HepG2 (cell line): ENCODE results near the gene C2CD3. TPM values are rescaled to one million over a fixed set of nuclear protein-coding genes. Genes with fewer than 3 reads are reported as not detected.
A peak's percentile ranks its signal among the peaks of the same experiment; 100 is the strongest.

Experiments used
- ATAC-seq: fragments of 200-7000 bp; cut with Tn5 transposase; 3 replicates; pipeline ENCODE4 v1.9.1; 2020; ENCODE audit warnings: mild to moderate bottlenecking, moderate library complexity
- BruUV-seq: library from RNA; stranded (reverse); fragments of 400-500 nt; replicated peaks from 2 replicates; lab custom pipeline; 2021; lab: Mats Ljungman, UMichigan
- CTCF ChIA-PET: fragments of 300-600 bp; formaldehyde crosslinking; extraction: SDS; loops from one replicate; lab custom pipeline; 2021; ENCODE audit warnings: low total read pairs, inconsistent platforms, low intra/inter-chr PET ratio; lab: Yijun Ruan, JAX
- POLR2A ChIA-PET: fragments of 350-600 bp; sonication (Branson Sonifier 250); formaldehyde crosslinking; loops from one replicate; lab custom pipeline; 2020; ENCODE audit warnings: antibody characterized with exemption, inconsistent platforms; lab: Yijun Ruan, JAX
- DNase-seq: peaks from one replicate; pipeline ENCODE4 v3.0.0-alpha.2; 2015; ENCODE audit warnings: low spot score
- FAIRE-seq: peaks from 3 replicates; lab custom pipeline; 2011; peaks lifted over from hg19 to GRCh38; lab: Jason Lieb, UNC
- H2AFZ ChIP-seq: one replicate; pipeline ENCODE4 v1.6.1; 2011; ENCODE audit warnings: low read length, inconsistent platforms
- H3K27ac ChIP-seq: fragments of 300-600 bp; 3 replicates; pipeline ENCODE4 v1.8.0; 2011; ENCODE audit warnings: mixed run types, mild to moderate bottlenecking, mixed read lengths, low read length, inconsistent platforms; ENCODE audit not compliant: insufficient read depth; ENCODE audit errors: extremely low read length
- H3K27me3 ChIP-seq, 2 experiments: fragments of 200-600 bp in 1 of 2; 2 replicates in 1 of 2; 3 replicates in 1 of 2; pipeline versions ENCODE4 v1.6.0 to v1.8.0; 2011; ENCODE audit warnings: low read length in 2 of 2, mild to moderate bottlenecking in 2 of 2, moderate library complexity in 2 of 2, inconsistent platforms in 1 of 2; ENCODE audit not compliant: insufficient read depth in 2 of 2, control insufficient read depth in 1 of 2
- H3K36me3 ChIP-seq, 2 experiments: fragments of 200-600 bp in 1 of 2; replicated peaks in 1 of 2; 2 replicates in 1 of 2; 3 replicates in 1 of 2; pipeline versions ENCODE4 v1.5.1 to v1.8.0; 2011; ENCODE audit warnings: low read length in 2 of 2, inconsistent platforms in 1 of 2; ENCODE audit not compliant: insufficient read depth in 2 of 2, control insufficient read depth in 1 of 2
- H3K4me1 ChIP-seq: 2 replicates; pipeline ENCODE4 v1.5.1; 2012; ENCODE audit warnings: low read length, inconsistent platforms; ENCODE audit not compliant: insufficient read depth
- H3K4me2 ChIP-seq: 2 replicates; pipeline ENCODE4 v1.6.0; 2011; ENCODE audit warnings: low read depth, low read length, inconsistent platforms
- H3K4me3 ChIP-seq, 3 experiments: fragments of 200-600 bp in 1 of 3; sonication (generic), shearing (Covaris generic) in 1 of 3; replicated peaks in 1 of 3; 2 replicates each; pipeline ENCODE4 v1.5.1; 2011 to 2016; ENCODE audit warnings: low read length in 3 of 3, inconsistent platforms in 2 of 3, low read depth in 2 of 3, mild to moderate bottlenecking in 2 of 3, control low read depth in 1 of 3, mixed read lengths in 1 of 3; ENCODE audit not compliant: insufficient read depth in 1 of 3
- H3K79me2 ChIP-seq: one replicate; pipeline ENCODE4 v1.6.1; 2011; ENCODE audit warnings: low read length, inconsistent platforms; ENCODE audit not compliant: insufficient read depth
- H3K9ac ChIP-seq: 2 replicates; pipeline ENCODE4 v1.6.0; 2011; ENCODE audit warnings: mild to moderate bottlenecking, low read depth, low read length, inconsistent platforms; ENCODE audit not compliant: insufficient read depth
- H3K9me3 ChIP-seq: 2 replicates; pipeline ENCODE4 v1.5.1; 2012; ENCODE audit warnings: mild to moderate bottlenecking, low read length
- H4K20me1 ChIP-seq: 2 replicates; pipeline ENCODE4 v1.6.0; 2011; ENCODE audit warnings: inconsistent platforms, mild to moderate bottlenecking, low read length, moderate library complexity; ENCODE audit not compliant: insufficient read depth
- CREBL2 ChIP-seq: sonication (generic); formaldehyde crosslinking; IDR thresholded peaks from 2 replicates; pipeline ENCODE4 v1.8.1; 2023; ENCODE audit warnings: missing genetic modification reagents, mild to moderate bottlenecking, borderline replicate concordance
- HNRNPK ChIP-seq: fragments of 200-400 bp; formaldehyde crosslinking; IDR thresholded peaks from 2 replicates; pipeline ENCODE4 v1.6.1; 2018; ENCODE audit warnings: low read length, low read depth, moderate library complexity, mild to moderate bottlenecking; ENCODE audit not compliant: poor library complexity, severe bottlenecking
- RFX1 ChIP-seq: fragments of 450-650 bp; IDR thresholded peaks from 2 replicates; pipeline ENCODE4 v1.6.1; 2017
- SNRNP70 ChIP-seq: fragments of 200-400 bp; formaldehyde crosslinking; IDR thresholded peaks from 2 replicates; pipeline ENCODE4 v1.6.1; 2017; ENCODE audit warnings: mild to moderate bottlenecking, low read depth, low read length, moderate library complexity
- WGBS: methylation state at CpG from one replicate; pipeline ENCODE4 v1.1.6; 2017; ENCODE audit warnings: low lambda C conversion rate; 5-methylcytosine and 5-hydroxymethylcytosine counted together
- in situ Hi-C: cut with HindIII; loops from 2 replicates; pipeline ENCODE4 v1.10.0; 2017; ENCODE audit warnings: low pct_unique_long_range_greater_than_20kb; ENCODE audit not compliant: extremely low pct_ligation_motif_present
- intact Hi-C: fragments of 100-400 bp; cut with micrococcal nuclease; formaldehyde crosslinking; loops from one replicate; pipeline ENCODE4 v1.10.0; 2022; ENCODE audit not compliant: unreplicated experiment
- polyA plus RNA-seq, 8 experiments: library from polyadenylated mRNA; depleted of rRNA in 3 of 8; stranded (reverse) in 7 of 8; unstranded in 1 of 8; fragments of >200 nt; fragmentation: Illumina TruSeq in 4 of 8; extraction: Trizol in 4 of 8; gene quantifications; 2 replicates each; pipeline versions ENCODE4 v1.2.1 to v1.2.3, GENCODE V29; 2011 to 2016; ENCODE audit warnings: low read depth in 4 of 8, missing spikeins in 1 of 8, mixed read lengths in 1 of 8; ENCODE audit not compliant: insufficient read depth in 1 of 8
- total RNA-seq, 5 experiments: library from RNA; depleted of rRNA; stranded (reverse); fragments of >200 nt; fragmentation: Illumina TruSeq; extraction: Trizol; gene quantifications; 2 replicates each; pipeline ENCODE4 v1.2.3, GENCODE V29; 2016; ENCODE audit warnings: low read depth in 1 of 5
- TF ChIP-seq, protein P1 (sequence below): sonication (generic); formaldehyde crosslinking; IDR thresholded peaks from 2 replicates; pipeline ENCODE4 v1.4.0; 2020; ENCODE audit warnings: missing genetic modification reagents, mild to moderate bottlenecking, borderline replicate concordance

C2CD3 gene
- total and polyA plus RNA-seq, 2 of the 13 experiments (the other 11 are each of a cell fraction or from before 2014, with no cell fraction given), result 5.5 to 6.4 TPM

GRCh38 chr11:73968356-73968966 lies 202.3 kb downstream of the C2CD3 start (continued):
- TF ChIP-seq HNRNPK (no peak), SNRNP70 (no peak)
- TF ChIP-seq, protein P1, sequence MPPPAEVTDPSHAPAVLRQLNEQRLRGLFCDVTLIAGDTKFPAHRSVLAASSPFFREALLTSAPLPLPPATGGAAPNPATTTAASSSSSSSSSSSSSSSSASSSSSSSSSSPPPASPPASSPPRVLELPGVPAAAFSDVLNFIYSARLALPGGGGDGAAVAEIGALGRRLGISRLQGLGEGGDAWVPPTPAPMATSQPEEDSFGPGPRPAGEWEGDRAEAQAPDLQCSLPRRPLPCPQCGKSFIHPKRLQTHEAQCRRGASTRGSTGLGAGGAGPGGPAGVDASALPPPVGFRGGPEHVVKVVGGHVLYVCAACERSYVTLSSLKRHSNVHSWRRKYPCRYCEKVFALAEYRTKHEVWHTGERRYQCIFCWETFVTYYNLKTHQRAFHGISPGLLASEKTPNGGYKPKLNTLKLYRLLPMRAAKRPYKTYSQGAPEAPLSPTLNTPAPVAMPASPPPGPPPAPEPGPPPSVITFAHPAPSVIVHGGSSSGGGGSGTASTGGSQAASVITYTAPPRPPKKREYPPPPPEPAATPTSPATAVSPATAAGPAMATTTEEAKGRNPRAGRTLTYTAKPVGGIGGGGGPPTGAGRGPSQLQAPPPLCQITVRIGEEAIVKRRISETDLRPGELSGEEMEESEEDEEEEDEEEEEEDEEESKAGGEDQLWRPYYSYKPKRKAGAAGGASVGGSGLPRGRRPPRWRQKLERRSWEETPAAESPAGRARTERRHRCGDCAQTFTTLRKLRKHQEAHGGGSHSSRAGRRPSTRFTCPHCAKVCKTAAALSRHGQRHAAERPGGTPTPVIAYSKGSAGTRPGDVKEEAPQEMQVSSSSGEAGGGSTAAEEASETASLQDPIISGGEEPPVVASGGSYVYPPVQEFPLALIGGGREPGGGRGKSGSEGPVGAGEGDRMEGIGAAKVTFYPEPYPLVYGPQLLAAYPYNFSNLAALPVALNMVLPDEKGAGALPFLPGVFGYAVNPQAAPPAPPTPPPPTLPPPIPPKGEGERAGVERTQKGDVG (CRISPR knock-in tag), result no peak

DNA sequence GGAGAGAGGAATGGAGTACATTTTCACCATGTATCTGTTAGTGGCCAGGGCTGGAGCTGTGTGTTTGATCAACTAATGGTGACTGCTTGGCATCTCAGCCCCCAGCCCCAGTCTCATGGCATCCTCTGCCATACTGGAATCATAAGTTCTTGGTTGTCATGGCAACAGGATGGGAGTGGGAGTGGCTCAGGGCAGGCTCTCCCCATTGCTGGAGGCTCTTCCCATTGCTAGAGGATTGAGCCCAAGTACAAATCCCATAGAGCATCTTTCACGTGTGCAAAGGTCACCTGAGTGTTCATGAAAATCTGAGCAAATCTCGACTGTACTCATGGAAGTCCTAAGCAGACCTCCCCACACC lies 205.1 kb downstream of the C2CD3 start:
- Histone ChIP-seq H3K79me2 (no peaks in the 10 kb centered on the region), H3K27me3 (no peaks in the 10 kb centered on the region), H3K4me3 (no peak overlapping the region), H3K4me1 (peaks cover 23% of the 10 kb centered on the region), H4K20me1 (no peaks in the 10 kb centered on the region), H3K27ac (no peak overlapping the region), H2AFZ (no peak overlapping the region), H3K36me3 (no peaks in the 10 kb centered on the region), H3K4me2 (no peak overlapping the region), H3K9me3 (no peaks in the 10 kb centered on the region), H3K9ac (no peak overlapping the region)
- ChIA-PET CTCF (interaction anchor here (1.3 kb wide), 1 partner anchor 124 kb away, joined by 3 read pairs; no protein-coding TSS in a partner anchor), POLR2A (no interaction called here)
- no CpG with 5 or more reads among the region's 2 CpGs for WGBS
- intact Hi-C loops (loop anchor here (1.0 to 2.0 kb wide), 2 partner anchors 173 to 355 kb away; no protein-coding TSS in a partner anchor), in situ Hi-C loops (loop anchor here (10.0 to 25.0 kb wide), 2 partner anchors 129 to 197 kb away; partner anchors contain the start of genes C2CD3 and PPME1)
- no peak for ATAC-seq
- no peak for FAIRE-seq
- peak; percentile 54; the same call in 1 of the 2 replicates for TF ChIP-seq RFX1
- no peak for TF ChIP-seq CREBL2 (CRISPR knock-in tag)
- no TSS peak for BruUV-seq
- no peak for DNase-seq
